Measurements from ENCODE around the gene TRIM17. TPM values are rescaled to one million over a fixed set of nuclear protein-coding genes. Genes with fewer than 3 reads are reported as not detected.

TRIM17 gene
- total RNA-seq, 3 donors from 2014 or later (not counting 1 experiment from before 2014, with no cell fraction given): 8.0 to 13.4 (median 8.4) TPM

DNA sequence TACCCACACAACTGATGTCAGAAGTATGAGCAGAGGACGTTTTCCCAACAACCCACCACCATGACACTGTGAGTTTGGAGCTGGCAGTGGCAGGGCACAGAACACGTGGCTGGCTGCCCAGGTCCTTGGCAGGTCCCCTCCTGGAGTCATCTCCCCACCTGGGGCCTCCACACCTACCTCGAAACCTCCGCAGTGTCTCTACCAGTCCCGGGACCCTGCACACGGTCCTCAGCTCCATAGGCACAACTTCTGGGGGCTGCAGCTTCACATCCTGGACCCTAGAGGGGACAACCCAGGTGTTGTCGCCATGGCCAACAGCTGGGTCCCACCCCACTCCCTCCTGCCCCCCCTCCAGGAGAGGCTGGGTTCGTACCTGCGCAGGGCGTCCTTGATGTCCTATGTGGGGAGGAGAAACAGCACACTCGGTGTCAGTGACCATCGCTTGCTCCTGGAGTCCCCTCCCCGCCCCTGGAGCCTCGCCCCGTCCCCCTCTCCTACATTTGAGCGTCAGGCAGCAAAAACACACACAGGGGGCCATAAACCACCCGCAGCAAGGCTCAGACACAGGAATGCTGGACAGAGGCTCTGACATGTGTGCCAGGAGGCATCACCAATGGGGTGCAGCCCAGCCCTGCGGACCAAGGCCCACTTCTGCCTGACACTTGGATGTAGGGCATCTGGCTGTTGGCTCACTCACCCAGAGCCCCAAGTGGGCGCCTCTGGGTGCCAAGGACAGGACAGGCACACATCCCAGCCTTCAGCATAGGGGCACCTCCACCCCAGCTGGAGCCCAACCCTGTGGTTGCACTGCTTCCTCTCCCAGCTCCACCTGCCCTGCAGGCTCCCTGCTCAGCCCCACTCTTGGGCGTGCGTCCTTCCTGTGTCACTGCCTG, 19.6 kb downstream of the TRIM17 start:
- ATAC-seq: no peak
- Mint-ChIP-seq H3K27ac (peak overlapping the region; percentile 10 to 27), H3K36me3 (no peaks in the 10 kb centered on the region), H3K4me1 (peaks cover 17 to 41% of the 10 kb centered on the region in 2 donors), H3K9me3 (no peaks in the 10 kb centered on the region), H3K4me3 (no peak overlapping the region), H3K27me3 (ENCODE audit: low read depth in 2 of 2) (no peaks in the 10 kb centered on the region)
- H3K9me3 ChIP-seq (ENCODE audit: control insufficient read depth, insufficient read depth, low read length): no peaks in the 10 kb centered on the region
- H3K27me3 ChIP-seq (ENCODE audit: control insufficient read depth, insufficient read depth, low read length): no peaks in the 10 kb centered on the region
- H3K4me3 ChIP-seq (ENCODE audit: low read length): no peak overlapping the region
- H3K4me1 ChIP-seq (ENCODE audit: control insufficient read depth, insufficient read depth, low read length): peaks cover 7% of the 10 kb centered on the region
- DNase-seq: peak in 1 of 2 donors; percentile 5
- no peak overlapping the region for H3K27ac ChIP-seq (ENCODE audit: low read length)
- peaks cover 68% of the 10 kb centered on the region for H3K36me3 ChIP-seq (ENCODE audit: control insufficient read depth, insufficient read depth, low read length)
- intact Hi-C loops (cut with micrococcal nuclease): no loop called here
- WGBS (ENCODE audit: insufficient coverage): 93% methylated on average over 20 of the region's 21 CpGs
- TF ChIP-seq, protein P1, sequence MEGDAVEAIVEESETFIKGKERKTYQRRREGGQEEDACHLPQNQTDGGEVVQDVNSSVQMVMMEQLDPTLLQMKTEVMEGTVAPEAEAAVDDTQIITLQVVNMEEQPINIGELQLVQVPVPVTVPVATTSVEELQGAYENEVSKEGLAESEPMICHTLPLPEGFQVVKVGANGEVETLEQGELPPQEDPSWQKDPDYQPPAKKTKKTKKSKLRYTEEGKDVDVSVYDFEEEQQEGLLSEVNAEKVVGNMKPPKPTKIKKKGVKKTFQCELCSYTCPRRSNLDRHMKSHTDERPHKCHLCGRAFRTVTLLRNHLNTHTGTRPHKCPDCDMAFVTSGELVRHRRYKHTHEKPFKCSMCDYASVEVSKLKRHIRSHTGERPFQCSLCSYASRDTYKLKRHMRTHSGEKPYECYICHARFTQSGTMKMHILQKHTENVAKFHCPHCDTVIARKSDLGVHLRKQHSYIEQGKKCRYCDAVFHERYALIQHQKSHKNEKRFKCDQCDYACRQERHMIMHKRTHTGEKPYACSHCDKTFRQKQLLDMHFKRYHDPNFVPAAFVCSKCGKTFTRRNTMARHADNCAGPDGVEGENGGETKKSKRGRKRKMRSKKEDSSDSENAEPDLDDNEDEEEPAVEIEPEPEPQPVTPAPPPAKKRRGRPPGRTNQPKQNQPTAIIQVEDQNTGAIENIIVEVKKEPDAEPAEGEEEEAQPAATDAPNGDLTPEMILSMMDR (IDR thresholded peaks at IDR 0.05): no peak

DNA sequence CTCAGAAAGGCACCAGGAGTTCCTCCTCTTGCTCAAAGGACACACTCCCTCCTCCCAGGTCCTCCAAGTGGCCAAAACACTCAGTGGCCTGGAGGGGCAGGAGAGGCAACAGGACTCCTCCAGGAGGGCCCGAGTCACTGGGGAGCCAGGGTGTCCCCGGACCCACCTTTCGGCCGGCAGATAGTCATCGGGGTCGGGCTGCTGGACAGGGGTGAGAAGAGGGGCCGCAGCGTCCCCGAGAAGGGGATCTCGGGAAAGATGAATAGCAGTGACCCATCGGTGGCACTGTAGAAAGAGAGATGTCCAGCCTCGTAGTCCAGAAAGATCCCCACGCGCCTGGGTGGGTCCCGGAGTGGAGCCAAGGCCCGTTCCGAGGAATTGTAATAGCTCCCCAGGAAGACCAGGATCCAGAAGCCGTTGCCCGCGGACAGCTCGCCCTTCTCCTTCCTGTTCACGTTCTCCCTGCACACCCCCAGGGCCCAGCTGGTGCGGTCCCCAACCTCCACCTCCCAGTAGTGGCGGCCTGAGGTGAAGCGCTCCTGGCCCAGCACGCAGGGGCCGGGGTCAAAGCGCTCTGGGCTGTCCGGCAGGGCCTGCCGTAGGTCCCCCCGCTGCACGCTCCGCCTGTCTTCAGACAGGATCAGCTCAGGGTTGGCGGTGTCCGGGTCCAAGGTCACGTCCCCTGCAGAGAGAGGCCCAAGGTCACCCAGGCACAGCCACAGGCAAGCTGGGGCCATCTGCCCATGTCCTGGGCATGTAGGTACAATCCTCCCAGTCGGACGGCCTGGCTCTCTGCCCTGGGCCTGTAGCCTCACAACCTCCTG, 21.9 kb downstream of the TRIM17 start:
- Histone ChIP-seq H3K27ac (ENCODE audit: low read length) (no peak overlapping the region), H3K4me3 (ENCODE audit: low read length) (no peak overlapping the region), H3K36me3 (ENCODE audit: control insufficient read depth, insufficient read depth, low read length) (peaks cover 63% of the 10 kb centered on the region), H3K4me1 (ENCODE audit: control insufficient read depth, insufficient read depth, low read length) (peaks cover 3% of the 10 kb centered on the region), H3K27me3 (ENCODE audit: control insufficient read depth, insufficient read depth, low read length) (no peaks in the 10 kb centered on the region), H3K9me3 (ENCODE audit: control insufficient read depth, insufficient read depth, low read length) (no peaks in the 10 kb centered on the region)
- H3K27me3 Mint-ChIP-seq (ENCODE audit: low read depth in 2 of 2): no peaks in the 10 kb centered on the region
- no peaks in the 10 kb centered on the region for H3K36me3 Mint-ChIP-seq
- no peaks in the 10 kb centered on the region for H3K9me3 Mint-ChIP-seq
- no peak overlapping the region for H3K4me3 Mint-ChIP-seq
- peaks cover 8 to 19% of the 10 kb centered on the region in 2 donors for H3K4me1 Mint-ChIP-seq
- TF ChIP-seq, protein P1 (IDR thresholded peaks at IDR 0.05): no peak
- DNase-seq (no peak), ATAC-seq (no peak)
- H3K27ac Mint-ChIP-seq: no peak overlapping the region
- intact Hi-C loops (cut with micrococcal nuclease): no loop called here
- 97% methylated on average over 38 of the region's 38 CpGs for WGBS (ENCODE audit: insufficient coverage)

DNA sequence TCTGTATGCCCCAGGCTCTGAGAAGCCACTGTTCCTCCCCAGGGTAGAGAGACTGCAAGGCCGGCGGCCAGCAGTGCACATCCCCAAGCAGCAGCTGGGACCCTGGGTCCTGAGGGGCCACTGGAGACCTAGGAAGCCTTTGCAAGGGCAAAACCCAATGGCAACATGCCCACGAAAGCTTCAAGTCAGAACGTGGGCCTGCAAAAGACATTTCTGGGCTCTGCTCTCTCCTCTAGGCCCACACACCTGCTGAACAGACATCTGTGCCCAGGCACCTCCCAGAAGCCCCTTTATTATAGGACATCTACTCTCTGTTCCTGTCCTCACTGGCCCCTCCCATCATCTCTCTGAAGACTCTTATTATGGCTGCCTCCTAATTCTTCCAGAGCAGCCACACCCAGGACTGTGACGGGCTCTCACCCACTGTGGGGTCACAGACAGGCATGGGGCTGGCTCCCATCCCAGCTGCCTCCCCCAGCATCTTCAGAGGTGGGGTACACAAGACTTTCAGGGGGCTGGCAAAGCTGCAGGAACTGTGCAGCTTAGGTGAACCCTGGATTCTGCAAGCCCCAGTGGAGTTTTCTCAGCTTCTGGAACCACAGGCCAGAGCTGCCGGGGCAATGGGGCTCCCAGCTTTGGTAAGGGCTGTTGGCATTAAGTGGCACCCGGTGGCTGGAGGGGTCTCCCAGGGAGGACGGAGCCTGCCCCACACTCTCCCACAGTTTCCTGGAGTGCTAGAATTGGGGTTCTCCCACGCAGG, 22.7 kb downstream of the TRIM17 start:
- H3K36me3 Mint-ChIP-seq: no peaks in the 10 kb centered on the region
- WGBS (ENCODE audit: insufficient coverage): 91% methylated on average over 9 of the region's 9 CpGs
- no peak overlapping the region for H3K4me3 Mint-ChIP-seq
- no peaks in the 10 kb centered on the region for H3K9me3 Mint-ChIP-seq
- H3K27ac Mint-ChIP-seq: peak overlapping the region; percentile 33 to 56
- Histone ChIP-seq H3K27me3 (ENCODE audit: control insufficient read depth, insufficient read depth, low read length) (no peaks in the 10 kb centered on the region), H3K27ac (ENCODE audit: low read length) (no peak overlapping the region), H3K4me1 (ENCODE audit: control insufficient read depth, insufficient read depth, low read length) (peaks cover 3% of the 10 kb centered on the region), H3K9me3 (ENCODE audit: control insufficient read depth, insufficient read depth, low read length) (no peaks in the 10 kb centered on the region), H3K36me3 (ENCODE audit: control insufficient read depth, insufficient read depth, low read length) (peaks cover 58% of the 10 kb centered on the region), H3K4me3 (ENCODE audit: low read length) (no peak overlapping the region)
- H3K4me1 Mint-ChIP-seq: peaks cover 8 to 13% of the 10 kb centered on the region in 2 donors
- ATAC-seq (peak in 1 of 3 donors; percentile 6), DNase-seq (no peak)
- H3K27me3 Mint-ChIP-seq (ENCODE audit: low read depth in 2 of 2): no peaks in the 10 kb centered on the region
- TF ChIP-seq, protein P1 (IDR thresholded peaks at IDR 0.05): no peak
- intact Hi-C loops (cut with micrococcal nuclease): no loop called here
